ES-I3 (cell line): ENCODE measurements around the gene SLC44A3.

Experiments
- H3K36me3 ChIP-seq: 2 replicates; pipeline ENCODE4 v1.6.1; 2013; ENCODE audit warnings: mild to moderate bottlenecking, low read length, control low read depth, moderate library complexity; ENCODE audit not compliant: insufficient read depth
- H3K4me1 ChIP-seq: 2 replicates; pipeline ENCODE4 v1.6.1; 2013; ENCODE audit warnings: mild to moderate bottlenecking, control low read depth, low read length; ENCODE audit not compliant: insufficient read depth
- H3K9ac ChIP-seq: 2 replicates; pipeline ENCODE4 v1.6.1; 2013; ENCODE audit warnings: low read depth, mild to moderate bottlenecking, low read length, moderate library complexity
- H3K9me3 ChIP-seq: 2 replicates; pipeline ENCODE4 v1.6.1; 2013; ENCODE audit warnings: mild to moderate bottlenecking, low read length, moderate library complexity; ENCODE audit not compliant: control insufficient read depth, insufficient read depth

Gene SLC44A3

GRCh38 chr1:94792473-94793295 lies 27.5 kb upstream of the SLC44A3 start:
- peaks cover 3% of the 10 kb centered on the region; the same call in 1 of the 2 replicates for H3K4me1 ChIP-seq
- H3K9me3 ChIP-seq = no peaks in the 10 kb centered on the region
- H3K9ac ChIP-seq = no peak overlapping the region
- H3K36me3 ChIP-seq = no peaks in the 10 kb centered on the region

- H3K36me3 ChIP-seq = no peaks in the 10 kb centered on the region
- no peak overlapping the region for H3K9ac ChIP-seq
- H3K4me1 ChIP-seq = peaks cover 3% of the 10 kb centered on the region; the same call in 1 of the 2 replicates
- no peaks in the 10 kb centered on the region for H3K9me3 ChIP-seq
Observed at GRCh38 chr1:94793296-94793656, 26.9 kb upstream of the SLC44A3 start.

GRCh38 chr1:94795434-94795833 lies 24.7 kb upstream of the SLC44A3 start:
- Histone ChIP-seq H3K9me3 (no peaks in the 10 kb centered on the region), H3K4me1 (peaks cover 3% of the 10 kb centered on the region; the same call in 1 of the 2 replicates), H3K36me3 (no peaks in the 10 kb centered on the region), H3K9ac (no peak overlapping the region)

GRCh38 chr1:94796266-94796665 lies 23.9 kb upstream of the SLC44A3 start:
- peaks cover 3% of the 10 kb centered on the region; the same call in 1 of the 2 replicates for H3K4me1 ChIP-seq
- no peaks in the 10 kb centered on the region for H3K9me3 ChIP-seq
- no peak overlapping the region for H3K9ac ChIP-seq
- H3K36me3 ChIP-seq = no peaks in the 10 kb centered on the region

GRCh38 chr1:94797291-94797690 lies 22.9 kb upstream of the SLC44A3 start:
- Histone ChIP-seq H3K36me3 (no peaks in the 10 kb centered on the region), H3K9me3 (no peaks in the 10 kb centered on the region), H3K9ac (no peak overlapping the region), H3K4me1 (peaks cover 9% of the 10 kb centered on the region)

- no peaks in the 10 kb centered on the region for H3K36me3 ChIP-seq
- peaks cover 11% of the 10 kb centered on the region for H3K4me1 ChIP-seq
- no peaks in the 10 kb centered on the region for H3K9me3 ChIP-seq
- H3K9ac ChIP-seq = no peak overlapping the region
Observed at GRCh38 chr1:94798054-94798453, 22.1 kb upstream of the SLC44A3 start.

GRCh38 chr1:94798462-94798861 lies 21.7 kb upstream of the SLC44A3 start:
- Histone ChIP-seq H3K9me3 (no peaks in the 10 kb centered on the region), H3K36me3 (no peaks in the 10 kb centered on the region), H3K4me1 (peaks cover 10% of the 10 kb centered on the region), H3K9ac (no peak overlapping the region)

GRCh38 chr1:94799206-94799605 lies 21.0 kb upstream of the SLC44A3 start:
- H3K4me1 ChIP-seq = peaks cover 12% of the 10 kb centered on the region
- no peak overlapping the region for H3K9ac ChIP-seq
- H3K36me3 ChIP-seq = no peaks in the 10 kb centered on the region
- no peaks in the 10 kb centered on the region for H3K9me3 ChIP-seq

GRCh38 chr1:94801919-94802546 lies 18.1 kb upstream of the SLC44A3 start:
- no peak overlapping the region for H3K9ac ChIP-seq
- peaks cover 22% of the 10 kb centered on the region for H3K4me1 ChIP-seq
- no peaks in the 10 kb centered on the region for H3K9me3 ChIP-seq
- H3K36me3 ChIP-seq = no peaks in the 10 kb centered on the region

GRCh38 chr1:94803106-94803505 lies 17.1 kb upstream of the SLC44A3 start:
- H3K9ac ChIP-seq = no peak overlapping the region
- peaks cover 23% of the 10 kb centered on the region for H3K4me1 ChIP-seq
- H3K9me3 ChIP-seq = no peaks in the 10 kb centered on the region
- no peaks in the 10 kb centered on the region for H3K36me3 ChIP-seq

- Histone ChIP-seq H3K9me3 (no peaks in the 10 kb centered on the region), H3K36me3 (no peaks in the 10 kb centered on the region), H3K4me1 (peaks cover 28% of the 10 kb centered on the region), H3K9ac (no peak overlapping the region)
Observed at GRCh38 chr1:94803517-94804441, 16.4 kb upstream of the SLC44A3 start.

GRCh38 chr1:94804442-94804837 lies 15.7 kb upstream of the SLC44A3 start:
- peaks cover 35% of the 10 kb centered on the region for H3K4me1 ChIP-seq
- H3K9me3 ChIP-seq = no peaks in the 10 kb centered on the region
- H3K9ac ChIP-seq = no peak overlapping the region
- no peaks in the 10 kb centered on the region for H3K36me3 ChIP-seq

GRCh38 chr1:94805912-94806311 lies 14.2 kb upstream of the SLC44A3 start:
- Histone ChIP-seq H3K36me3 (no peaks in the 10 kb centered on the region), H3K9ac (no peak overlapping the region), H3K4me1 (peaks cover 36% of the 10 kb centered on the region)

GRCh38 chr1:94806441-94806871 lies 13.7 kb upstream of the SLC44A3 start:
- Histone ChIP-seq H3K36me3 (no peaks in the 10 kb centered on the region), H3K9me3 (no peaks in the 10 kb centered on the region), H3K9ac (no peak overlapping the region), H3K4me1 (peaks cover 35% of the 10 kb centered on the region)

More at GRCh38 chr1:94805912-94806311, 14.2 kb upstream of the SLC44A3 start:
- no peaks in the 10 kb centered on the region for H3K9me3 ChIP-seq
